Activated CD4-positive, alpha-beta memory T cell treated with anti-CD3 and anti-CD28 coated beads for 36 hours (primary cell): ENCODE results near the gene BEND3. TPM values are rescaled to one million over a fixed set of nuclear protein-coding genes. Genes with fewer than 3 reads are reported as not detected.
"Not testable (repeated sequence)": the region's sequence is repeated elsewhere in the genome, so short reads cannot be mapped to it uniquely, and the experiment has no call there.

Experiments
- CTCF ChIA-PET: fragments of 350-600 bp; sonication (Branson Sonifier 250); formaldehyde crosslinking; loops from one replicate; lab custom pipeline; 2021; ENCODE audit warnings: antibody characterized with exemption, inconsistent platforms; lab: Charles Lee
- POLR2A ChIA-PET: fragments of 350-600 bp; sonication (Branson Sonifier 250); formaldehyde crosslinking; loops from one replicate; lab custom pipeline; 2021; ENCODE audit warnings: antibody characterized with exemption; lab: Charles Lee
- DNase-seq: peaks from one replicate; pipeline ENCODE4 v3.0.0-alpha.2; 2020
- H3K27ac Mint-ChIP-seq: one replicate; pipeline ENCODE4 v1.8.0; 2021; ENCODE audit warnings: mixed read lengths
- H3K27me3 Mint-ChIP-seq: one replicate; pipeline ENCODE4 v1.8.0; 2021; ENCODE audit warnings: mixed read lengths
- H3K36me3 Mint-ChIP-seq: one replicate; pipeline ENCODE4 v1.8.0; 2021; ENCODE audit warnings: mixed read lengths
- H3K4me1 Mint-ChIP-seq: one replicate; pipeline ENCODE4 v1.8.0; 2021; ENCODE audit warnings: low read depth, mixed read lengths
- H3K4me3 Mint-ChIP-seq: one replicate; pipeline ENCODE4 v1.8.0; 2021; ENCODE audit warnings: mild to moderate bottlenecking, mixed read lengths
- H3K9me3 Mint-ChIP-seq: one replicate; pipeline ENCODE4 v1.8.0; 2021; ENCODE audit warnings: mixed read lengths
- intact Hi-C: fragments of 100-400 bp; cut with micrococcal nuclease; formaldehyde crosslinking; loops from one replicate; pipeline ENCODE4 v1.15.1; 2023
- total RNA-seq, 2 experiments: library from RNA; stranded (reverse); gene quantifications; one replicate each; pipeline ENCODE4 v1.2.3, GENCODE V29; 2021

The BEND3 gene
- total RNA-seq, 2 experiments from 2014 or later, result 4.4 to 4.5 TPM

DNA sequence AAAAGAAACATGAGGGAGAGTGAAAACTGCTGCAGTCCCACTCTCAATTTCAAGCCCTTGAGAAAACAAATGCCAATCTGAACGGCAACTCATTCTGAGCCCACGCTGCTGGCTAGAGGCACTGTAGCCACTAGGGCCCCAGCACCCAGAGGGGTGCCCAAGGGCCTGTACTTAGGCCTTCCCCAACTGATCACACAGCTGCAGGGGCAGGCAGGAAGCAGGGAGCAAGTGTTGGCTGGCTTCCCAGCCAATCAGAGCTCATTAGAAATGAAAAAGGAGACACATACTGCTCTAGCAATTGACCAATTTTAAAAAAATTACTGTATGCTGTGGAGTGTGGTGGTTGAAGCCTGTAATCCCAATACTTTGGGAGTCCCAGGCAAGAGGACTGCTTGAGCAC lies 3.7 kb upstream of the BEND3 start:
- no peaks in the 10 kb centered on the region for H3K36me3 Mint-ChIP-seq
- ChIA-PET POLR2A (no interaction called here), CTCF (no interaction called here)
- no peak for DNase-seq
- H3K4me1 Mint-ChIP-seq, result peaks cover 11% of the 10 kb centered on the region
- intact Hi-C loops, result loop anchor here (5.0 to 10.0 kb wide), 2 partner anchors 57 to 336 kb away; partner anchors contain the start of gene PDSS2
- H3K27me3 Mint-ChIP-seq, result peaks cover 7% of the 10 kb centered on the region
- no peaks in the 10 kb centered on the region for H3K9me3 Mint-ChIP-seq
- H3K4me3 Mint-ChIP-seq, result no peak overlapping the region
- no peak overlapping the region for H3K27ac Mint-ChIP-seq

DNA sequence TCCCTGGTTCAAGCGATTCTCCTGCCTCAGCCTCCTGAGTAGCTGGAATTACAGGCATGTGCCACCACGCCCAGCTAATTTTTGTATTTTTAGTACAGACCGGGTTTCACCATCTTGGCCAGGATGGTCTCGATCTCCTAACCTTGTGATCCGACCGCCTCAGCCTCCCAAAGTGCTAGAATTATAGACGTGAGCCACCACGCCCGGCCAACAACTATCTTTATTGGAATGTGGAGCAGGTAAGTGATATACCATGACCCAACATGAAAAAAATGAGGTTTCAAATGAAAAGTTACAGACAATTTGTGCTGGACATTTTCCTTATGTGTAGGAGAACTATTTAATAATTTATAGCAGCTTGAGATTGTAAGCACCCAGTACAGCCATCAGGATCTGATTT lies 3.2 kb upstream of the BEND3 start:
- H3K27me3 Mint-ChIP-seq, H3K27ac Mint-ChIP-seq, H3K36me3 Mint-ChIP-seq, POLR2A ChIA-PET, H3K9me3 Mint-ChIP-seq, DNase-seq, H3K4me3 Mint-ChIP-seq, CTCF ChIA-PET: not testable (repeated sequence)
- intact Hi-C loops, result loop anchor here (5.0 to 10.0 kb wide), 2 partner anchors 56 to 336 kb away; partner anchors contain the start of gene PDSS2
- peaks cover 15% of the 10 kb centered on the region for H3K4me1 Mint-ChIP-seq

GRCh38 chr6:107116931-107117330 lies 1.6 kb upstream of the BEND3 start:
- Mint-ChIP-seq H3K36me3 (no peaks in the 10 kb centered on the region), H3K4me1 (peaks cover 18% of the 10 kb centered on the region), H3K27me3 (peaks cover 7% of the 10 kb centered on the region), H3K9me3 (no peaks in the 10 kb centered on the region), H3K27ac (no peak overlapping the region), H3K4me3 (no peak overlapping the region)
- CTCF ChIA-PET, result interaction anchor here (1.0 to 1.9 kb wide), 3 partner anchors 89 to 376 kb away, joined by 3 to 10 read pairs (median 4); partner anchors contain the start of gene MTRES1
- POLR2A ChIA-PET, result no interaction called here
- no peak for DNase-seq
- intact Hi-C loops, result loop anchor here (5.0 to 10.0 kb wide), 2 partner anchors 55 to 338 kb away; partner anchors contain the start of gene PDSS2

GRCh38 chr6:107116328-107116892 lies 1.1 kb upstream of the BEND3 start:
- DNase-seq, result peak; percentile 31
- H3K4me1 Mint-ChIP-seq, result peaks cover 18% of the 10 kb centered on the region
- ChIA-PET CTCF (interaction anchor here (1.0 to 1.9 kb wide), 6 partner anchors 8 to 376 kb away, joined by 3 to 10 read pairs (median 4); partner anchors contain the start of genes MTRES1 and PDSS2), POLR2A (interaction anchor here (0.9 to 1.1 kb wide), 2 partner anchors 54 to 88 kb away, joined by 3 to 4 read pairs; partner anchors contain the start of gene MTRES1)
- H3K27ac Mint-ChIP-seq, result no peak overlapping the region
- H3K4me3 Mint-ChIP-seq, result peak overlapping the region; percentile 70
- H3K36me3 Mint-ChIP-seq, result no peaks in the 10 kb centered on the region
- peaks cover 7% of the 10 kb centered on the region for H3K27me3 Mint-ChIP-seq
- intact Hi-C loops, result loop anchor here (5.0 to 10.0 kb wide), 2 partner anchors 54 to 338 kb away; partner anchors contain the start of gene PDSS2
- no peaks in the 10 kb centered on the region for H3K9me3 Mint-ChIP-seq

DNA sequence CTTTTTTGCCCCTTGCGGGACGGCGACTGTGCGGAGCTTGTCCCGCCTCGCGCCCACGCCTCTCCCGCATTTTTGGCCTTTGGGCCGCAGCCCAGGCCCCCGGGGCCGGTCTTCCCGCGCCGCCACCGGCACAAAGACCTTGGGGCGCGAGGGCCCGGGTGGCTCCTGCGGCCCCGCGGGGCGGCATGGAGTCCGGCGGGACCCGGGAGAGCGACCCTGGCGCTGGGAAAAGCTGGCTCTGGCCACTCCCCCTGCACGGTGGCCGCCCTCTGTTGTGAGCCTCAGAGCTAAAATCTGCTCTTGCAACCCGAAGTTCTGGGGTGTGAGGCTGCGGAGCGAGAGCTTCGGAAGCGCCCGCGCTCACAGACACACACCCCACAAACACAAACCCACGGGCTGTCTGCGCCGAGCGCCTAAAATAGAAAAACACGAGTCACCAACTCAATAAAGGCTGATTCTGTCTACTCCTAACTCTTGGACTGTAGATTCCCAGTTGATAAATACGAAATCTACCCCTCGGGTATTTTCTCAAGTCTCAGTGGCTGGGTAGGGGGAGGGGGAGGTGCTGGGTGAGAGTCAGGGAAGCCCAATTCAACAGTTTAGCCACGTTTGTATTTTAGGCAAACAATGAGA lies 496 bp upstream of the BEND3 start:
- Mint-ChIP-seq H3K4me3 (peak overlapping the region; percentile 71), H3K27ac (no peak overlapping the region), H3K9me3 (no peaks in the 10 kb centered on the region), H3K36me3 (no peaks in the 10 kb centered on the region), H3K27me3 (peaks cover 7% of the 10 kb centered on the region), H3K4me1 (peaks cover 18% of the 10 kb centered on the region)
- CTCF ChIA-PET, result interaction anchor here (0.5 to 1.9 kb wide), 8 partner anchors 9 to 377 kb away, joined by 3 to 10 read pairs (median 4); partner anchors contain the start of genes MTRES1 and PDSS2
- intact Hi-C loops, result loop anchor here (1.0 to 10.0 kb wide), 3 partner anchors 54 to 339 kb away; partner anchors contain the start of genes MTRES1 and PDSS2
- peak; percentile 41 for DNase-seq
- POLR2A ChIA-PET, result interaction anchor here (0.9 to 1.1 kb wide), 2 partner anchors 53 to 87 kb away, joined by 3 to 4 read pairs; partner anchors contain the start of gene MTRES1

DNA sequence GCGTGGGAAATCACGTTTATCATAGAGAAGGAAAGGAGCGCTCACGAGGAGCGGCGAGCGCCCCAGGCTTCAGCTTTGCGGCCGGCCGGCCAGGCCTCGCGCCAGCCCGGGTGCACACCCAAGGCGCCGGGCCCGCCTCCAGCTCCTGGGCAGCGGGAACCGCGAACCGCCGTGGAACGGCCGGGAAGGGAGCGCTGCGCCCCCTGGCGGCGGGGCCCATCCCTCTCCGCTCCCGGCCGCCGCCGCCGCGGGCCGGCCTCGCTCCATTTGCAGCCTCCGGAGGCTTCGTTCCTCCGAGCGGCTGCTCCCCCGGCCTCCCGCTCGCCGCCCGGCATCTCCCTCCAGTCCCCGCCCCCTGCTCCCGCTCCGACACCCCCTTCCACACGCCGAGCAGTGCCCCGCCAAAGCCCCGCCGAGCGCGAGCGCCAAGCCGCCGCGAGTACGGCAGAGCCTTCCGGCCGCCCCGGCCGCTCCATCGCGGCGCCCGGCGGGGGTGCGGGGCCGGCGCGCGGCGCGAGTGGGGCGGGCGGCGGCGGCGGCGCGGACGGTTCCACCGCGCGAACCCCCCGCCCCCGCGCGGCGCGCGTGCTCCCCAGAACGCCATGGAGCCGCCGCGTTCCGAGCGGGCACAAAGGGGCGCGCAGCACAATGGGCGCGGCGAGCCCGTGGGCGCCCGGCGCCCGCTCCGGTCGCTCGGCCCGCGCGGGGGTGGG lies 946 bp downstream of the BEND3 start:
- Mint-ChIP-seq H3K4me3 (peak overlapping the region; percentile 72), H3K9me3 (no peaks in the 10 kb centered on the region), H3K27ac (peak overlapping the region; percentile 45), H3K4me1 (peaks cover 18% of the 10 kb centered on the region), H3K27me3 (peaks cover 7% of the 10 kb centered on the region), H3K36me3 (no peaks in the 10 kb centered on the region)
- ChIA-PET CTCF (interaction anchor here (0.6 to 1.8 kb wide), 20 partner anchors 9 to 561 kb away, joined by 3 to 29 read pairs (median 4); partner anchors contain the start of genes MTRES1 and PDSS2), POLR2A (interaction anchor here (0.7 kb wide), 1 partner anchor 137 kb away, joined by 3 read pairs; no protein-coding TSS in a partner anchor)
- DNase-seq, result peak; percentile 77
- intact Hi-C loops, result loop anchor here (10.0 kb wide), 1 partner anchor 340 kb away; the partner anchor contains the start of gene PDSS2

DNA sequence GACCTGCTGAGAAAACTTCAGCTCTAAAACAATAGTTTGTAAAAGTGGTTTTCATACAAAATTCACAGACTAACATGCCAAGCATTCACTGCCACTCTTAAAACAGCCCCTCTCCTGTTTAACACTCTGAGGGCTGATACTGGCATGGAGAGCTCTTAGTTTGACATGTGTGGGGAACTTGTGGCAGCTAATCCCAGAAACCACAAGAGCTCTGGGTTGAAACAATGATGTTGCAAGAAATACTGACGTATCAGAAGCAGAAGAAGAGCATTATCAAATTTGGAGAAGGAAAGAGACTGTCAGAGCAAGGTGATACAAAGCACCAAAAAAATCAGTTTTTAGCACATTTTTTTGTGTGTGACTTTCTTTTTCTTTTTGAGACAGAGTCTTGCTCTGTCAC lies 5.1 kb downstream of the BEND3 start:
- intact Hi-C loops, result loop anchor here (10.0 kb wide), 1 partner anchor 345 kb away; the partner anchor contains the start of gene PDSS2
- ChIA-PET POLR2A (no interaction called here), CTCF (interaction anchor here (0.7 to 1.5 kb wide), 2 partner anchors 77 to 113 kb away, joined by 3 to 5 read pairs; no protein-coding TSS in a partner anchor)
- Mint-ChIP-seq H3K4me1 (peaks cover 7% of the 10 kb centered on the region), H3K36me3 (no peaks in the 10 kb centered on the region), H3K4me3 (no peak overlapping the region), H3K9me3 (no peaks in the 10 kb centered on the region), H3K27me3 (no peaks in the 10 kb centered on the region), H3K27ac (no peak overlapping the region)
- DNase-seq, result no peak

DNA sequence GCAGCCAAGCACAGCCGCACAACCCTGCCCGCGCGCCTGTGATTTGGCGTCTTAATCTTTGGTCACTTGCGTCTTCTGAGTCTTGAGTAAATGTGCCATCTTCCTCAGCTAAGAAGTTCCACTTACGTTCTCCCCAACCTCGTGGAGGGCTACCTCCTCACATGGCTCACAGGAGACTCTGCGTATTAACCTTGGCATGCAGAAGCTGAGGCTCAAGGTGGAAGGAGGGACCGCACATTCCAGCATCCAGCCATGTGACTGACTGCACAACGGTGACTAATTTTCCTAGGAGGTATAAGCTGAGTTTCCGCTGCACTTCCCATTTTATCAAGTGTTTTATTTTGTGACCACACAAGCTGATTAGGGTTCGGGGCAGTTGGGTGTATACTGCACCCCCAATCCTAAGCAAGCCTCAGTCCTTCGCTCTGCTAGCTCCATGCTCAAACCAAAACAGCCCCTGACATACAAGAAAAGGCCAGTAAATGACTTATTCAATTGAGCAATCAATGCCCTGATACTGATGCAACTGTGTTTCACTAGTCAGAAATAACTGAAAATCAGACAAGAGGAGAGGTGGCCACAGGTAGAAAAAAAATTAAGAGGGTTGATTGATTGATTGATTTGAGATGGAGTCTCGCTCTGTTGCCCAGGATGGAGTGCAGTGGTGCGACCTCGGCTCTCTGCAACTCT lies 7.0 kb downstream of the BEND3 start:
- intact Hi-C loops, result no loop called here
- Mint-ChIP-seq H3K4me3 (no peak overlapping the region), H3K36me3 (no peaks in the 10 kb centered on the region), H3K9me3 (no peaks in the 10 kb centered on the region), H3K27ac (no peak overlapping the region), H3K27me3 (no peaks in the 10 kb centered on the region), H3K4me1 (peaks cover under 1% of the 10 kb centered on the region)
- POLR2A ChIA-PET, result no interaction called here
- DNase-seq, result no peak
- CTCF ChIA-PET, result no interaction called here

DNA sequence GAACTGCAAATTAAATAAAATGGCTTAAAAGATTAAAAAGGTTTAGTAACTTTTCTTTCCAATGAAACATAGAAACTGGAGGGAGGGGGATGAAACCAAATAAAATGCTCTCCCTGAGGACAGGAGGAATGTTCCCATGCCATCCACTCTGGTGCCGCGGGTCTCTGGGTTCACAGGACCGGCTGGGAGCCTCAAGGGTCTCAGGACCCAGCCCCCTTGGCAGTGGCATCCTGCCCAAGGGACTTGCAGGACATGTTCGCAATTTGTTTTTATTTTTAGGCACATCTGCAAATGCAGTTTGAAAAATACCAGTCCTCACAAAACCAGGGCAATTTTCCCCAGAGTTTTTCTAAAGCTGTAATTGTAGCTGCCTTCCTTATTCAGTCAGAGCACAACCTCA lies 7.5 kb downstream of the BEND3 start:
- no peak for DNase-seq
- CTCF ChIA-PET, result no interaction called here

DNA sequence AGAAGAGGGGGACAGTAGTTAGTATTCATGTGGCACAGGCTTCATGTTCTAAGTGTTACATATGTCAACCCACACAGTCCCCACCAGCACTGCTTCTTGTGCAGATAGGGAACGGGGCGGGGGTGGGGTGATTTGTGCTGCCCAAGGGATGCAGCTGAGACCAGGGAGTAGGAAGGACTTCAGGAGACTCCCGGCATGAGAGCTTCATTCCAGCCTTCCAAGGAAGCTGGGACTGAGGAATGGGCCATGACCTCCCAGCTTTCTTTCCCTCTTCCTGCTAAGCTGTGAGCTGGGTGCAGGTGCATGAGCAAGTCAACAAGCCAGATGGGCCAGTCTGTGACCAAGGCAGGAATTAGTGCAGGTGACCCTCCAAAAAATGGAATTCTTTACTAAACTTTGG lies 9.2 kb downstream of the BEND3 start:
- ChIA-PET POLR2A (no interaction called here), CTCF (no interaction called here)
- Mint-ChIP-seq H3K36me3 (no peaks in the 10 kb centered on the region), H3K27ac (no peak overlapping the region), H3K4me3 (no peak overlapping the region), H3K9me3 (no peaks in the 10 kb centered on the region), H3K27me3 (no peaks in the 10 kb centered on the region), H3K4me1 (no peaks in the 10 kb centered on the region)
- DNase-seq, result no peak
- intact Hi-C loops, result no loop called here

More for the DNA sequence above, 7.5 kb downstream of the BEND3 start:
- intact Hi-C loops, result no loop called here
- Mint-ChIP-seq H3K27me3 (no peaks in the 10 kb centered on the region), H3K9me3 (no peaks in the 10 kb centered on the region), H3K4me1 (no peaks in the 10 kb centered on the region), H3K36me3 (no peaks in the 10 kb centered on the region), H3K4me3 (no peak overlapping the region), H3K27ac (no peak overlapping the region)
- POLR2A ChIA-PET, result no interaction called here

DNA sequence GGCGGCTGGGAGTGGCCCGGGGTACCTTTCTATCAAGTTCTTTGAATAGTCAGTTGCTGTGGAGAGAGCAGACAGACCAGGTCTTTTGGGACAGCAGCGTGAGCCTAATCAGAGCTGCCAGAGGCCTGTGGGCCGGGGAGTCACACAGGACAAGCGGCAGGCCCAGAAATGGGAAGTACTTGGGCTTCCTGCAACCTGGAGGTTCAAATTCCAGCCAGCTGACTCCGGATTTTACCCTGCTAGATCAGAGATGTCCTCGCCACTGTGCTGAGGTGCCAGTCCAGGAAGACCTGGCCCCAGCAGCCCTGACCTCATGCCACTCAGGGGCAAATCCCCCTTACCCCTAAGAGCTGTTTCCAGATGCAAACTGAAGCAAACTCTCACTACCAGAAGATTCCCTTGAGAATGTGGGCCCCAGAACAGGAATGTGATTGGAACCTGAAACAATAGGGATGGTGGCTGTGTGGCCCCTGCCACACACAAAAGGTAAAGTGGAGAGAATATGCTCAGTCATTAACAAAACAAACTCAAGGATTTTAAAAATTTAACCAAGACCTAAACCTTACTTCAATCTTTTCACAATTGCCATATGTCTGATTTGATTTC lies 9.7 kb downstream of the BEND3 start:
- no peaks in the 10 kb centered on the region for H3K36me3 Mint-ChIP-seq
- H3K4me3 Mint-ChIP-seq, result no peak overlapping the region
- ChIA-PET POLR2A (no interaction called here), CTCF (interaction anchor here (1.0 kb wide), 1 partner anchor 8 kb away, joined by 3 read pairs; no protein-coding TSS in a partner anchor)
- no peak for DNase-seq
- no peak overlapping the region for H3K27ac Mint-ChIP-seq
- no peaks in the 10 kb centered on the region for H3K4me1 Mint-ChIP-seq
- H3K9me3 Mint-ChIP-seq, result no peaks in the 10 kb centered on the region
- intact Hi-C loops, result no loop called here
- H3K27me3 Mint-ChIP-seq, result no peaks in the 10 kb centered on the region
